HG03565 (cell line): Measurements from ENCODE around the gene VPREB1.
A peak's percentile ranks its signal among the peaks of the same experiment; 100 is the strongest.
"Not testable (repeated sequence)": the region's sequence is repeated elsewhere in the genome, so short reads cannot be mapped to it uniquely, and the experiment has no call there.

Experiments used
- ATAC-seq: cut with Tn5 transposase; IDR thresholded peaks from one replicate; pipeline ENCODE4 v1.9.1; 2021; ENCODE audit warnings: mild to moderate bottlenecking, moderate library complexity; ENCODE audit not compliant: unreplicated experiment

VPREB1 gene

GRCh38 chr22:22244316-22245250 is at the start of gene VPREB1:
Gene VPREB1 (plus strand): TSS chr22:22244786. CDS start chr22:22244814, 28 bp downstream.
- no peak for ATAC-seq

- ATAC-seq = no peak
Observed at GRCh38 chr22:22194931-22195264, 49.7 kb upstream of the VPREB1 start.

- ATAC-seq = peak; percentile 47
Observed at GRCh38 chr22:22195265-22196017, 49.1 kb upstream of the VPREB1 start.

- peak; percentile 69 for ATAC-seq
Observed at GRCh38 chr22:22196018-22196533, 48.5 kb upstream of the VPREB1 start.

- ATAC-seq = no peak
Observed at GRCh38 chr22:22196833-22197477, 47.6 kb upstream of the VPREB1 start.

GRCh38 chr22:22197993-22198402 is 46.6 kb upstream of the VPREB1 start:
- no peak for ATAC-seq

- no peak for ATAC-seq
Observed at GRCh38 chr22:22198751-22199150, 45.8 kb upstream of the VPREB1 start.

- ATAC-seq = no peak
Observed at GRCh38 chr22:22199634-22200033, 45.0 kb upstream of the VPREB1 start.

- no peak for ATAC-seq
Observed at GRCh38 chr22:22200569-22201184, 43.9 kb upstream of the VPREB1 start.

- ATAC-seq = no peak
Observed at GRCh38 chr22:22201185-22201929, 43.2 kb upstream of the VPREB1 start.

- no peak for ATAC-seq
Observed at GRCh38 chr22:22201930-22202343, 42.6 kb upstream of the VPREB1 start.

- no peak for ATAC-seq
Observed at GRCh38 chr22:22203048-22203971, 41.3 kb upstream of the VPREB1 start.

GRCh38 chr22:22207845-22208564 is 36.6 kb upstream of the VPREB1 start:
- ATAC-seq = peak; percentile 67

GRCh38 chr22:22208652-22209051 is 35.9 kb upstream of the VPREB1 start:
- no peak for ATAC-seq

- not testable (repeated sequence) for ATAC-seq
Observed at GRCh38 chr22:22209080-22209640, 35.4 kb upstream of the VPREB1 start.

GRCh38 chr22:22210375-22210774 is 34.2 kb upstream of the VPREB1 start:
- no peak for ATAC-seq

- no peak for ATAC-seq
Observed at GRCh38 chr22:22210889-22211833, 33.4 kb upstream of the VPREB1 start.
